ENCODE data around the gene ARHGAP10. TPM values are rescaled to one million over a fixed set of nuclear protein-coding genes. Genes with fewer than 3 reads are reported as not detected.

ARHGAP10 gene
- total RNA-seq, 1 donor from 2014 or later = 26.9 TPM

GRCh38 chr4:147761218-147761883 lies 29.5 kb downstream of the ARHGAP10 start:
- no peaks in the 10 kb centered on the region for H3K9me3 ChIP-seq
- H3K4me1 ChIP-seq = peaks cover 4% of the 10 kb centered on the region
- H3K27me3 ChIP-seq = no peaks in the 10 kb centered on the region
- H3K4me3 ChIP-seq = no peak overlapping the region
- H3K27ac ChIP-seq = no peak overlapping the region
- no peak for TF ChIP-seq CTCF (IDR thresholded peaks at IDR 0.05)
- ATAC-seq (no peak), DNase-seq (no peak)
- intact Hi-C loops (cut with DNase I) = no loop called here
- no peaks in the 10 kb centered on the region for H3K36me3 ChIP-seq

- ATAC-seq (no peak), DNase-seq (no peak)
- Histone ChIP-seq H3K4me3 (no peak overlapping the region), H3K27ac (no peak overlapping the region), H3K4me1 (peaks cover 6% of the 10 kb centered on the region), H3K36me3 (no peaks in the 10 kb centered on the region), H3K27me3 (no peaks in the 10 kb centered on the region), H3K9me3 (no peaks in the 10 kb centered on the region)
- intact Hi-C loops (cut with DNase I) = no loop called here
- TF ChIP-seq CTCF (IDR thresholded peaks at IDR 0.05) = no peak
Measured at GRCh38 chr4:147764337-147764736, 32.4 kb downstream of the ARHGAP10 start.

GRCh38 chr4:147765121-147765529 lies 33.2 kb downstream of the ARHGAP10 start:
- no peaks in the 10 kb centered on the region for H3K27me3 ChIP-seq
- no peaks in the 10 kb centered on the region for H3K9me3 ChIP-seq
- H3K36me3 ChIP-seq = no peaks in the 10 kb centered on the region
- no peak for DNase-seq
- ATAC-seq = no peak
- TF ChIP-seq CTCF (IDR thresholded peaks at IDR 0.05) = no peak
- H3K4me3 ChIP-seq = no peak overlapping the region
- H3K27ac ChIP-seq = no peak overlapping the region
- intact Hi-C loops (cut with DNase I) = no loop called here
- peaks cover 6% of the 10 kb centered on the region for H3K4me1 ChIP-seq

GRCh38 chr4:147768113-147768512 lies 36.2 kb downstream of the ARHGAP10 start:
- intact Hi-C loops (cut with DNase I) = no loop called here
- no peak for DNase-seq

GRCh38 chr4:147769386-147769785 lies 37.5 kb downstream of the ARHGAP10 start:
- H3K4me1 ChIP-seq = peaks cover 18% of the 10 kb centered on the region
- H3K27me3 ChIP-seq = no peaks in the 10 kb centered on the region
- intact Hi-C loops (cut with DNase I) = no loop called here
- H3K36me3 ChIP-seq = no peaks in the 10 kb centered on the region
- H3K4me3 ChIP-seq = no peak overlapping the region
- H3K9me3 ChIP-seq = no peaks in the 10 kb centered on the region
- no peak for DNase-seq
- no peak for TF ChIP-seq CTCF (IDR thresholded peaks at IDR 0.05)
- H3K27ac ChIP-seq = no peak overlapping the region
- no peak for ATAC-seq

More at GRCh38 chr4:147768113-147768512, 36.2 kb downstream of the ARHGAP10 start:
- Histone ChIP-seq H3K4me1 (peaks cover 6% of the 10 kb centered on the region), H3K27ac (no peak overlapping the region), H3K4me3 (no peak overlapping the region), H3K36me3 (no peaks in the 10 kb centered on the region), H3K27me3 (no peaks in the 10 kb centered on the region), H3K9me3 (no peaks in the 10 kb centered on the region)
- no peak for TF ChIP-seq CTCF (IDR thresholded peaks at IDR 0.05)
- ATAC-seq = peak; percentile 93

- DNase-seq (no peak), ATAC-seq (no peak)
- Histone ChIP-seq H3K9me3 (no peaks in the 10 kb centered on the region), H3K27ac (no peak overlapping the region), H3K4me3 (no peak overlapping the region), H3K36me3 (no peaks in the 10 kb centered on the region), H3K4me1 (peaks cover 18% of the 10 kb centered on the region), H3K27me3 (no peaks in the 10 kb centered on the region)
- no peak for TF ChIP-seq CTCF (IDR thresholded peaks at IDR 0.05)
- intact Hi-C loops (cut with DNase I) = no loop called here
Measured at GRCh38 chr4:147770831-147771230, 38.9 kb downstream of the ARHGAP10 start.
